ENCODE measurements around the gene ANGPTL8. TPM values are rescaled to one million over a fixed set of nuclear protein-coding genes. Genes with fewer than 3 reads are reported as not detected.

Gene ANGPTL8
- total and polyA plus RNA-seq, 2 experiments from 2014 or later: not detected

DNA sequence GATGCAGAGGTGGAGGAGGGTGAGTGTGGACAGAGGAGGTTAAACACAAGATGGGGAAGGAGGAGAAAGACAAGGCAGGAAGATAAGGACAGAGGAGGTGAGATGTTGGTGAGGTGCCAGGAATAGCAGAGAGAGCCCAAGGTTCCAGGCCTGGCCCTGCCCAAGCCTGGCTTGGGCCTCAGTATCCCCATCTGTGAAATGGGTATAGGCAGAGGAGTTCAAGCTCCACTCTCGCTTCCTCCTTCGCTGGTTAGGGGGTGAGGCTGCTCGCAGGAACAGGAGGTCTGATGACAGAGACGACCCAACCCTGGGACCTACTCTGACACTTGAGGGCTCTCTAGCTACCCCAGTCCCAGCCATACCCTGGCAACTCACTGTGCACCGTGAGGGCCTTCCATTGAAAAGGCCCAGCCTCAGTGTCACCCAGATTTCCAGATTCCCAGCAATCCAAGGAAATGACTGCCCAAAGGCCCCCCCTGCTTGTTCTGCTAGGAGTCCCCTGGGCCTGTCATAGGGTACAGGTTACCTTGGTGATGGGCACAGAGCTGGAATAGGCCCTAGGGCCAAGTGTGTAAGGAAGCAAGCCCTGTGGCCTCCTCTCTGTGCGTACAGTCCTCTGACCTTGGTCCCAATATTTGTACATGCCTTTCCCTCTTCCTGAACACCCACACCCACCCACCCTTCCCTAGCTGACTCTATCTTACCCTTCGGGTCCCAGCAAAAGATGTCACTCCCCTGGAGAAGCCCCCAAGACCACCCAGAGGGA lies 8.6 kb upstream of the ANGPTL8 start:
- no peak overlapping the region for H3K27ac Mint-ChIP-seq

DNA sequence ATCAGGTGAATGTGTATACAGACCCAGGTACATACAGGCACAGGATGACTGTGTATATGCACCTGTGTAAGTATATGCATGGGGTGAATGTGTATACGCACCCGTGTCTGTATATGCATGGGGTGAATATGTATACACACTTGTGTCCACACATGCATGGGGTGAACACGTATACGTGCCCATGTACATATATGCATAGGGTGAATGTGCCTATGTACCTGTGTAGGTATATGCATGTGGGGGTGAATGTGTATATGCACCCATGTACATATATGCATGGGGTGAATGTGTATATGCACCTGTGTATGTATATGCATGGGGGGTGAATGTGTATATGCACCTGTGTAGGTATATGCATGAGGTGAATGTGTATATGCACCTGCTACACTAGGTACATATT lies 6.9 kb upstream of the ANGPTL8 start:
- Mint-ChIP-seq H3K4me3 (no peak overlapping the region), H3K27me3 (ENCODE audit: insufficient read depth, low read depth, poor library complexity) (peaks cover 14% of the 10 kb centered on the region), H3K27ac (no peak overlapping the region), H3K36me3 (ENCODE audit: low read depth) (peaks cover 17% of the 10 kb centered on the region), H3K9me3 (no peaks in the 10 kb centered on the region; the same call in 2 of the 3 replicates), H3K4me1 (peaks cover 9% of the 10 kb centered on the region)
- no peaks in the 10 kb centered on the region; the same call in 1 of the 2 replicates for H3K36me3 ChIP-seq (ENCODE audit: insufficient read depth)
- TF ChIP-seq EZH2 (IDR thresholded peaks at IDR 0.05; ENCODE audit: low read depth, unreplicated experiment) (no peak), ZNF331 (CRISPR knock-in tag; IDR thresholded peaks at IDR 0.05; ENCODE audit: low read depth) (no peak)
- TF ChIP-seq, protein P1, sequence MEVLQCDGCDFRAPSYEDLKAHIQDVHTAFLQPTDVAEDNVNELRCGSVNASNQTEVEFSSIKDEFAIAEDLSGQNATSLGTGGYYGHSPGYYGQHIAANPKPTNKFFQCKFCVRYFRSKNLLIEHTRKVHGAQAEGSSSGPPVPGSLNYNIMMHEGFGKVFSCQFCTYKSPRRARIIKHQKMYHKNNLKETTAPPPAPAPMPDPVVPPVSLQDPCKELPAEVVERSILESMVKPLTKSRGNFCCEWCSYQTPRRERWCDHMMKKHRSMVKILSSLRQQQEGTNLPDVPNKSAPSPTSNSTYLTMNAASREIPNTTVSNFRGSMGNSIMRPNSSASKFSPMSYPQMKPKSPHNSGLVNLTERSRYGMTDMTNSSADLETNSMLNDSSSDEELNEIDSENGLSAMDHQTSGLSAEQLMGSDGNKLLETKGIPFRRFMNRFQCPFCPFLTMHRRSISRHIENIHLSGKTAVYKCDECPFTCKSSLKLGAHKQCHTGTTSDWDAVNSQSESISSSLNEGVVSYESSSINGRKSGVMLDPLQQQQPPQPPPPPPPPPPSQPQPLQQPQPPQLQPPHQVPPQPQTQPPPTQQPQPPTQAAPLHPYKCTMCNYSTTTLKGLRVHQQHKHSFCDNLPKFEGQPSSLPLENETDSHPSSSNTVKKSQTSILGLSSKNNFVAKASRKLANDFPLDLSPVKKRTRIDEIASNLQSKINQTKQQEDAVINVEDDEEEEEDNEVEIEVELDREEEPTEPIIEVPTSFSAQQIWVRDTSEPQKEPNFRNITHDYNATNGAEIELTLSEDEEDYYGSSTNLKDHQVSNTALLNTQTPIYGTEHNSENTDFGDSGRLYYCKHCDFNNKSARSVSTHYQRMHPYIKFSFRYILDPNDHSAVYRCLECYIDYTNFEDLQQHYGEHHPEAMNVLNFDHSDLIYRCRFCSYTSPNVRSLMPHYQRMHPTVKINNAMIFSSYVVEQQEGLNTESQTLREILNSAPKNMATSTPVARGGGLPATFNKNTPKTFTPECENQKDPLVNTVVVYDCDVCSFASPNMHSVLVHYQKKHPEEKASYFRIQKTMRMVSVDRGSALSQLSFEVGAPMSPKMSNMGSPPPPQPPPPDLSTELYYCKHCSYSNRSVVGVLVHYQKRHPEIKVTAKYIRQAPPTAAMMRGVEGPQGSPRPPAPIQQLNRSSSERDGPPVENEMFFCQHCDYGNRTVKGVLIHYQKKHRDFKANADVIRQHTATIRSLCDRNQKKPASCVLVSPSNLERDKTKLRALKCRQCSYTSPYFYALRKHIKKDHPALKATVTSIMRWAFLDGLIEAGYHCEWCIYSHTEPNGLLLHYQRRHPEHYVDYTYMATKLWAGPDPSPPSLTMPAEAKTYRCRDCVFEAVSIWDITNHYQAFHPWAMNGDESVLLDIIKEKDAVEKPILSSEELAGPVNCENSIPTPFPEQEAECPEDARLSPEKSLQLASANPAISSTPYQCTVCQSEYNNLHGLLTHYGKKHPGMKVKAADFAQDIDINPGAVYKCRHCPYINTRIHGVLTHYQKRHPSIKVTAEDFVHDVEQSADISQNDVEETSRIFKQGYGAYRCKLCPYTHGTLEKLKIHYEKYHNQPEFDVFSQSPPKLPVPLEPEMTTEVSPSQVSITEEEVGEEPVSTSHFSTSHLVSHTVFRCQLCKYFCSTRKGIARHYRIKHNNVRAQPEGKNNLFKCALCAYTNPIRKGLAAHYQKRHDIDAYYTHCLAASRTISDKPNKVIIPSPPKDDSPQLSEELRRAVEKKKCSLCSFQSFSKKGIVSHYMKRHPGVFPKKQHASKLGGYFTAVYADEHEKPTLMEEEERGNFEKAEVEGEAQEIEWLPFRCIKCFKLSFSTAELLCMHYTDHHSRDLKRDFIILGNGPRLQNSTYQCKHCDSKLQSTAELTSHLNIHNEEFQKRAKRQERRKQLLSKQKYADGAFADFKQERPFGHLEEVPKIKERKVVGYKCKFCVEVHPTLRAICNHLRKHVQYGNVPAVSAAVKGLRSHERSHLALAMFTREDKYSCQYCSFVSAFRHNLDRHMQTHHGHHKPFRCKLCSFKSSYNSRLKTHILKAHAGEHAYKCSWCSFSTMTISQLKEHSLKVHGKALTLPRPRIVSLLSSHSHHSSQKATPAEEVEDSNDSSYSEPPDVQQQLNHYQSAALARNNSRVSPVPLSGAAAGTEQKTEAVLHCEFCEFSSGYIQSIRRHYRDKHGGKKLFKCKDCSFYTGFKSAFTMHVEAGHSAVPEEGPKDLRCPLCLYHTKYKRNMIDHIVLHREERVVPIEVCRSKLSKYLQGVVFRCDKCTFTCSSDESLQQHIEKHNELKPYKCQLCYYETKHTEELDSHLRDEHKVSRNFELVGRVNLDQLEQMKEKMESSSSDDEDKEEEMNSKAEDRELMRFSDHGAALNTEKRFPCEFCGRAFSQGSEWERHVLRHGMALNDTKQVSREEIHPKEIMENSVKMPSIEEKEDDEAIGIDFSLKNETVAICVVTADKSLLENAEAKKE (CRISPR knock-in tag; IDR thresholded peaks at IDR 0.05): no peak
- TF ChIP-seq, protein P2, sequence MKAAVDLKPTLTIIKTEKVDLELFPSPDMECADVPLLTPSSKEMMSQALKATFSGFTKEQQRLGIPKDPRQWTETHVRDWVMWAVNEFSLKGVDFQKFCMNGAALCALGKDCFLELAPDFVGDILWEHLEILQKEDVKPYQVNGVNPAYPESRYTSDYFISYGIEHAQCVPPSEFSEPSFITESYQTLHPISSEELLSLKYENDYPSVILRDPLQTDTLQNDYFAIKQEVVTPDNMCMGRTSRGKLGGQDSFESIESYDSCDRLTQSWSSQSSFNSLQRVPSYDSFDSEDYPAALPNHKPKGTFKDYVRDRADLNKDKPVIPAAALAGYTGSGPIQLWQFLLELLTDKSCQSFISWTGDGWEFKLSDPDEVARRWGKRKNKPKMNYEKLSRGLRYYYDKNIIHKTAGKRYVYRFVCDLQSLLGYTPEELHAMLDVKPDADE (IDR thresholded peaks at IDR 0.05): no peak
- TF ChIP-seq, protein P3, sequence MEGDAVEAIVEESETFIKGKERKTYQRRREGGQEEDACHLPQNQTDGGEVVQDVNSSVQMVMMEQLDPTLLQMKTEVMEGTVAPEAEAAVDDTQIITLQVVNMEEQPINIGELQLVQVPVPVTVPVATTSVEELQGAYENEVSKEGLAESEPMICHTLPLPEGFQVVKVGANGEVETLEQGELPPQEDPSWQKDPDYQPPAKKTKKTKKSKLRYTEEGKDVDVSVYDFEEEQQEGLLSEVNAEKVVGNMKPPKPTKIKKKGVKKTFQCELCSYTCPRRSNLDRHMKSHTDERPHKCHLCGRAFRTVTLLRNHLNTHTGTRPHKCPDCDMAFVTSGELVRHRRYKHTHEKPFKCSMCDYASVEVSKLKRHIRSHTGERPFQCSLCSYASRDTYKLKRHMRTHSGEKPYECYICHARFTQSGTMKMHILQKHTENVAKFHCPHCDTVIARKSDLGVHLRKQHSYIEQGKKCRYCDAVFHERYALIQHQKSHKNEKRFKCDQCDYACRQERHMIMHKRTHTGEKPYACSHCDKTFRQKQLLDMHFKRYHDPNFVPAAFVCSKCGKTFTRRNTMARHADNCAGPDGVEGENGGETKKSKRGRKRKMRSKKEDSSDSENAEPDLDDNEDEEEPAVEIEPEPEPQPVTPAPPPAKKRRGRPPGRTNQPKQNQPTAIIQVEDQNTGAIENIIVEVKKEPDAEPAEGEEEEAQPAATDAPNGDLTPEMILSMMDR (conservative IDR thresholded peaks at IDR 0.05; ENCODE audit: low read depth in 2 of 2): no peak
- H3K27ac ChIP-seq (ENCODE audit: low read depth): no peak overlapping the region
- H3K27me3 ChIP-seq (ENCODE audit: insufficient read depth): no peaks in the 10 kb centered on the region
- DNase-seq (ENCODE audit: low spot score) (no peak), ATAC-seq (no peak)
- H3K79me2 ChIP-seq (replicated peaks; ENCODE audit: insufficient read depth): no peaks in the 10 kb centered on the region
- no peak overlapping the region for H2AFZ ChIP-seq
- no peaks in the 10 kb centered on the region for H3F3A ChIP-seq (replicated peaks; ENCODE audit: low read depth)
- H3K4me2 ChIP-seq: no peak overlapping the region
- 0 out of 2 replicates have a peak, but pooled peaks cover 3% of the 10 kb centered on the region for H3K4me1 ChIP-seq (ENCODE audit: insufficient read depth)
- H4K20me1 ChIP-seq (replicated peaks; ENCODE audit: insufficient read depth): no peaks in the 10 kb centered on the region; the same call in 1 of the 2 replicates
- no peaks in the 10 kb centered on the region for H3K9me2 ChIP-seq (ENCODE audit: insufficient read depth)
- H3K4me3 ChIP-seq: no peak overlapping the region

More for the DNA sequence above, 8.6 kb upstream of the ANGPTL8 start:
- Mint-ChIP-seq H3K27me3 (ENCODE audit: insufficient read depth, low read depth, poor library complexity) (peaks cover 15% of the 10 kb centered on the region), H3K36me3 (ENCODE audit: low read depth) (peaks cover 29% of the 10 kb centered on the region), H3K9me3 (no peaks in the 10 kb centered on the region; the same call in 2 of the 3 replicates), H3K4me1 (peaks cover 5% of the 10 kb centered on the region; the same call in 1 of the 3 replicates), H3K4me3 (no peak overlapping the region; the same call in 2 of the 3 replicates)
- no peak for DNase-seq (ENCODE audit: low spot score)
- Histone ChIP-seq H3K9me2 (ENCODE audit: insufficient read depth) (no peaks in the 10 kb centered on the region), H2AFZ (no peak overlapping the region), H3K4me1 (ENCODE audit: insufficient read depth) (0 out of 2 replicates have a peak, but pooled peaks cover 3% of the 10 kb centered on the region), H3F3A (replicated peaks; ENCODE audit: low read depth) (peaks cover 5% of the 10 kb centered on the region), H3K36me3 (ENCODE audit: insufficient read depth) (no peaks in the 10 kb centered on the region; the same call in 1 of the 2 replicates), H3K27me3 (ENCODE audit: insufficient read depth) (no peaks in the 10 kb centered on the region), H3K79me2 (replicated peaks; ENCODE audit: insufficient read depth) (no peaks in the 10 kb centered on the region), H3K4me2 (no peak overlapping the region), H3K4me3 (no peak overlapping the region), H4K20me1 (replicated peaks; ENCODE audit: insufficient read depth) (no peaks in the 10 kb centered on the region; the same call in 1 of the 2 replicates), H3K27ac (ENCODE audit: low read depth) (no peak overlapping the region)
- ATAC-seq: no peak
- no peak for TF ChIP-seq JUNB (IDR thresholded peaks at IDR 0.05; ENCODE audit: unreplicated experiment)
- TF ChIP-seq STAT1 (IDR thresholded peaks at IDR 0.05; ENCODE audit: unreplicated experiment): no peak
